ENCODE measurements around the gene IP6K1.
"Not testable (repeated sequence)": the region's sequence is repeated elsewhere in the genome, so short reads cannot be mapped to it uniquely, and the experiment has no call there.

Gene IP6K1

DNA sequence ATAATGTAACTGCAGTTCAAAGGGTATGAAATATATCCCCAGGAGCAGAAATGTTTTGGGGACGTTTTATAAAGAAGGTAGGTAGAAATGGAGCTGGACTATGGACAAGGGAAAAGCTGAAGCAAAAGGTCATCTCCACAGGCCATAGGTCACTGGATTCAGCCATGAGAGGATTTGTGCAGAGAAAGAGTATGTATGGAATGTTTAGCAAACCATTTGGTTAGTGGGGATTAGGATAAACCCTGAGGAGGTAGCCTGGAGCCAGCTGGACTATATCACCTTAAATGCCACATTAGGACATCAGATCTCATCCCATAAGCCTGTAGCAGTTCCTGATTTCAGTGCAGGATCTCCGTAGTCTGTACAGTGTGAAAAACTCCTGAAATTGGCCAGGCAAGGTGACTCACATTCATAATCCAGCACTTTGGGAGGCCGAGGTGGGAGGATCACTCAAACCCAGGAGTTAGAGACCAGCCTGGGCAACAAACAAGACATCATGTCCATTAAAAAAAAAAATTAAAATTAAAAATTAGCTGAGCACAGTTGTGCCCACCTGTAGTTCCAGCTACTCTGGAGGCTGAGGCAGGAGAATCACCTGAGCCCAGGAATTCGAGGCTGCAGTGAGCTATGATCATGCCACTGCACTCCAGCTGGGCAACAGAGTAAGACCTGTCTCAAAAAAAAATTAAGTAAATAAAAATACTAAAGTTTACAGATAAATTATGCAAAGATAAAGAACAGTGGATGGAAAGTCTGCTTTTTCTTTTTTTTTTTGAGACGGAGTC lies 4.7 kb downstream of the IP6K1 start:
- CTCF ChIA-PET, result no interaction called here

DNA sequence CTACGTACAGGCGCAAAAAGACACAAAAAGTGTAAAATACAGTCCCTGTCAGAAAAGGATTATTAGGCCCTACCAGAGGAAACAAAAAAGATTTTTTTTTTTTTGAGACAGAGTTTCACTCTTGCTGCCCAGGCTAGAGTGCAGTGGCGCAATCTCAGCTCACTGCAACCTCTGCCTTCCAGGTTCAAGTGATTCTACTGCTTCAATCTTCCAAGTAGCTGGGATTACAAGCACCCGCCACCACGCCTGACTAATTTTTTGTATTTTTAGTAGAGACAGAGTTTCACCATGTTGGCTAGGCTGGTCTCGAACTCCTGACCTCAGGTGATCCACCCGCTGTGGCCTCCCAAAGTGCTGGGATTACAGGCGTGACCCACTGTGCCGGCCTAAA lies 5.4 kb downstream of the IP6K1 start:
- POLR2A ChIA-PET; DNase-seq (ENCODE audit: extremely low spot score); CTCF ChIA-PET: not testable (repeated sequence)

More for the DNA sequence above, 4.7 kb downstream of the IP6K1 start:
- TF ChIP-seq ARNT (IDR thresholded peaks at IDR 0.05) (no peak), FOXM1 (IDR thresholded peaks at IDR 0.05; ENCODE audit: borderline replicate concordance) (no peak), CTBP1 (IDR thresholded peaks at IDR 0.05; ENCODE audit: borderline replicate concordance) (no peak), NFRKB (IDR thresholded peaks at IDR 0.05) (no peak), SP1 (IDR thresholded peaks at IDR 0.05) (no peak), L3MBTL2 (conservative IDR thresholded peaks at IDR 0.05) (no peak)
- TF ChIP-seq, protein P1, sequence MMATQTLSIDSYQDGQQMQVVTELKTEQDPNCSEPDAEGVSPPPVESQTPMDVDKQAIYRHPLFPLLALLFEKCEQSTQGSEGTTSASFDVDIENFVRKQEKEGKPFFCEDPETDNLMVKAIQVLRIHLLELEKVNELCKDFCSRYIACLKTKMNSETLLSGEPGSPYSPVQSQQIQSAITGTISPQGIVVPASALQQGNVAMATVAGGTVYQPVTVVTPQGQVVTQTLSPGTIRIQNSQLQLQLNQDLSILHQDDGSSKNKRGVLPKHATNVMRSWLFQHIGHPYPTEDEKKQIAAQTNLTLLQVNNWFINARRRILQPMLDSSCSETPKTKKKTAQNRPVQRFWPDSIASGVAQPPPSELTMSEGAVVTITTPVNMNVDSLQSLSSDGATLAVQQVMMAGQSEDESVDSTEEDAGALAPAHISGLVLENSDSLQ (IDR thresholded peaks at IDR 0.05), result no peak
- POLR2A ChIA-PET, result interaction anchor here (0.7 kb wide), 1 partner anchor 413 kb away, joined by 4 read pairs; no protein-coding TSS in a partner anchor
- DNase-seq (ENCODE audit: extremely low spot score), result no peak

GRCh38 chr3:49780080-49780974 lies 6.0 kb downstream of the IP6K1 start:
- POLR2A ChIA-PET, result no interaction called here
- CTCF ChIA-PET, result no interaction called here
- DNase-seq (ENCODE audit: extremely low spot score), result no peak
- TF ChIP-seq L3MBTL2 (conservative IDR thresholded peaks at IDR 0.05), result no peak

DNA sequence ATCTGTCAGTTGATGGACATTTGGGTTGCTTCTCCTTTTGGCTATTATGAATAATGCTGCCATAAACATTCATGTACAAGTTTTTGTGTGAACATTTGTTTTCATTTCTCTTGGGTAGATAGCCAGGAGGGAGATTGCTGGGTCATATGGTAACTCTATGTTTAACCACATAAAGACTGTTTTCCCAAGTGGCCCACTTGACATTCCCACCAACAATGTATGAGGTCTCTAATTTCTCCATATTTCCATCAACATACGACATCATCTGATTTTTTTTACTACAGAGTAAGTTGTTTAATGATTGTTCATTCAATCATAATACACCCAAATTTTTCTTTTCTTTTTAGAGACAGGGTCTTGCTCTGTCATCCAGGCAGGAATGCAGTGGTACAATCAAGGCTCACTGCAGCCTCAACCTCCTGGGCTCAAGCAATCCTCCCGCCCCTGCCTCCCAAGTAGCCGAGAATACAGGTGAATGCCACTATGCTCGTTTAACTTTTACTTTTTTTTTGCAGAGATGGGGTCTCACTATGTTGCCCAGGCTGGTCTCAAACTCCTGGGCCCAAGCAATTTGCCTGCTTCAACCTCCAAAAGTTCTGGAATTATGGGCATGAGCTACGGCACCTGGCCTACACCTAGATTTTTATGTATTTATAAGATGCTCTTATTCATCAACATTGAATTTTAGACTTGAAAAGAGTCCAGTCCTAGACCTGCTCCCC lies 6.8 kb downstream of the IP6K1 start:
- DNase-seq (ENCODE audit: extremely low spot score), result no peak
- CTCF ChIA-PET, result no interaction called here
- POLR2A ChIA-PET, result no interaction called here
- TF ChIP-seq FOXK2 (IDR thresholded peaks at IDR 0.05), result no peak
- no peak for TF ChIP-seq LEF1 (IDR thresholded peaks at IDR 0.05; ENCODE audit: borderline replicate concordance)
- TF ChIP-seq FOXA1 (IDR thresholded peaks at IDR 0.05), result no peak
- TF ChIP-seq FOXM1 (IDR thresholded peaks at IDR 0.05; ENCODE audit: borderline replicate concordance), result no peak
- no peak for TF ChIP-seq SUZ12 (IDR thresholded peaks at IDR 0.05)
- TF ChIP-seq, protein P1 (IDR thresholded peaks at IDR 0.05), result no peak
- TF ChIP-seq L3MBTL2 (conservative IDR thresholded peaks at IDR 0.05), result no peak
- no peak for TF ChIP-seq NFRKB (IDR thresholded peaks at IDR 0.05)
- TF ChIP-seq HDGF (IDR thresholded peaks at IDR 0.05; ENCODE audit: borderline replicate concordance), result no peak
- TF ChIP-seq ELF4 (IDR thresholded peaks at IDR 0.05), result no peak
- no peak for TF ChIP-seq ZNF384 (IDR thresholded peaks at IDR 0.05)
- no peak for TF ChIP-seq BHLHE40 (IDR thresholded peaks at IDR 0.05; ENCODE audit: borderline replicate concordance)
- no peak for TF ChIP-seq ARNT (IDR thresholded peaks at IDR 0.05)
- no peak for TF ChIP-seq SP1 (IDR thresholded peaks at IDR 0.05)

GRCh38 chr3:49776101-49776500 lies 10.2 kb downstream of the IP6K1 start:
- POLR2A ChIA-PET, result interaction anchor here (1.1 to 1.7 kb wide), 2 partner anchors 10 to 31 kb away, joined by 4 to 7 read pairs; partner anchors contain the start of gene IP6K1
- DNase-seq (ENCODE audit: extremely low spot score); CTCF ChIA-PET: not testable (repeated sequence)

GRCh38 chr3:49775538-49775937 lies 10.8 kb downstream of the IP6K1 start:
- CTCF ChIA-PET, result no interaction called here
- TF ChIP-seq L3MBTL2 (conservative IDR thresholded peaks at IDR 0.05), result no peak
- no peak for TF ChIP-seq SP1 (IDR thresholded peaks at IDR 0.05)
- no peak for TF ChIP-seq CTBP1 (IDR thresholded peaks at IDR 0.05; ENCODE audit: borderline replicate concordance)
- TF ChIP-seq ZNF384 (IDR thresholded peaks at IDR 0.05), result no peak
- no peak for TF ChIP-seq SUZ12 (IDR thresholded peaks at IDR 0.05)
- no peak for TF ChIP-seq NFRKB (IDR thresholded peaks at IDR 0.05)
- TF ChIP-seq TARDBP (IDR thresholded peaks at IDR 0.05), result no peak
- TF ChIP-seq BHLHE40 (IDR thresholded peaks at IDR 0.05; ENCODE audit: borderline replicate concordance), result no peak
- no peak for TF ChIP-seq LEF1 (IDR thresholded peaks at IDR 0.05; ENCODE audit: borderline replicate concordance)
- TF ChIP-seq FOXK2 (IDR thresholded peaks at IDR 0.05), result no peak
- TF ChIP-seq, protein P1 (IDR thresholded peaks at IDR 0.05), result no peak
- TF ChIP-seq ARNT (IDR thresholded peaks at IDR 0.05), result no peak
- TF ChIP-seq ELF4 (IDR thresholded peaks at IDR 0.05), result no peak
- no peak for TF ChIP-seq FOXA1 (IDR thresholded peaks at IDR 0.05)
- no peak for TF ChIP-seq HDGF (IDR thresholded peaks at IDR 0.05; ENCODE audit: borderline replicate concordance)
- POLR2A ChIA-PET, result interaction anchor here (1.1 to 1.7 kb wide), 2 partner anchors 11 to 31 kb away, joined by 4 to 7 read pairs; partner anchors contain the start of gene IP6K1
- DNase-seq (ENCODE audit: extremely low spot score), result no peak
